ENCODE results near the gene ATF4. TPM values are rescaled to one million over a fixed set of nuclear protein-coding genes. Genes with fewer than 3 reads are reported as not detected.

Gene ATF4
- total and polyA plus RNA-seq, 2 donors (not counting 3 experiments of a cell fraction or from before 2014, with no cell fraction given) = 312 to 668 TPM

- no peaks in the 10 kb centered on the region for H3K27me3 ChIP-seq (ENCODE audit: control insufficient read depth in 2 of 2, insufficient read depth in 2 of 2, low read length in 2 of 2)
- no peaks in the 10 kb centered on the region for H3K9me1 ChIP-seq (replicated peaks; ENCODE audit: control insufficient read depth, extremely low read depth, insufficient read depth, low read length)
- H4K20me1 ChIP-seq (replicated peaks; ENCODE audit: control insufficient read depth, extremely low read depth, insufficient read depth, low read length) = no peaks in the 10 kb centered on the region
- no peak for TF ChIP-seq GATA2 (IDR thresholded peaks at IDR 0.05; ENCODE audit: insufficient read depth, insufficient read length, low read depth, low read length)
- no TSS peak for BruUV-seq (replicated peaks)
- no peak overlapping the region for H3K4me3 ChIP-seq (replicated peaks in 1 of 3; ENCODE audit: insufficient read depth in 1 of 3, low read depth in 1 of 3, low read length in 3 of 3)
- DNase-seq (ENCODE audit: low read depth, low spot score) = no peak
- dilution Hi-C loops (cut with MboI; ENCODE audit: extremely low pct_ligation_motif_present, low sequenced_read_pairs) (no loop called here), intact Hi-C loops (cut with micrococcal nuclease) (loop anchor here (5.0 kb wide), 1 partner anchor 118 kb away; the partner anchor contains the start of gene TAB1)
- H2AFZ ChIP-seq (ENCODE audit: low read depth, low read length) = no peak overlapping the region
- H3K79me2 ChIP-seq (ENCODE audit: control insufficient read depth, insufficient read depth, low read length) = peaks cover 13% of the 10 kb centered on the region
- peaks cover 8% of the 10 kb centered on the region for H3K4me1 ChIP-seq (ENCODE audit: control insufficient read depth, extremely low read depth, insufficient read depth, low read length)
- H3K27ac ChIP-seq (ENCODE audit: insufficient read depth, low read depth, low read length) = no peak overlapping the region
- CTCF ChIA-PET = interaction anchor here (0.7 to 5.6 kb wide), 17 partner anchors 9 to 522 kb away, joined by 3 to 58 read pairs (median 9); partner anchors contain the start of genes MIEF1 and TAB1
- FAIRE-seq = no peak
- no peaks in the 10 kb centered on the region for H3K9me3 ChIP-seq (replicated peaks; ENCODE audit: control insufficient read depth, insufficient read depth, low read length)
- H3K4me2 ChIP-seq (ENCODE audit: insufficient read depth, low read length) = no peak overlapping the region
- no peak overlapping the region for H3K9ac ChIP-seq (replicated peaks; ENCODE audit: extremely low read depth, insufficient read depth, low read length)
- POLR2A ChIA-PET = interaction anchor here (1.6 kb wide), 1 partner anchor 13 kb away, joined by 5 read pairs; the partner anchor contains the start of gene MIEF1
- peaks cover 25 to 28% of the 10 kb centered on the region in 2 experiments for H3K36me3 ChIP-seq (ENCODE audit: control insufficient read depth in 2 of 2, extremely low read depth in 1 of 2, insufficient read depth in 2 of 2, low read length in 2 of 2)
Measured at GRCh38 chr22:39515266-39516050, 4.9 kb upstream of the ATF4 start.

- Histone ChIP-seq H3K27ac (ENCODE audit: insufficient read depth, low read depth, low read length) (no peak overlapping the region), H3K27me3 (ENCODE audit: control insufficient read depth in 2 of 2, insufficient read depth in 2 of 2, low read length in 2 of 2) (no peaks in the 10 kb centered on the region), H3K4me1 (ENCODE audit: control insufficient read depth, extremely low read depth, insufficient read depth, low read length) (peaks cover 9% of the 10 kb centered on the region), H3K9ac (replicated peaks; ENCODE audit: extremely low read depth, insufficient read depth, low read length) (no peak overlapping the region), H3K4me3 (replicated peaks in 1 of 3; ENCODE audit: insufficient read depth in 1 of 3, low read depth in 1 of 3, low read length in 3 of 3) (no peak overlapping the region), H3K36me3 (ENCODE audit: control insufficient read depth in 2 of 2, extremely low read depth in 1 of 2, insufficient read depth in 2 of 2, low read length in 2 of 2) (peaks cover 19 to 30% of the 10 kb centered on the region in 2 experiments), H2AFZ (ENCODE audit: low read depth, low read length) (no peak overlapping the region), H4K20me1 (replicated peaks; ENCODE audit: control insufficient read depth, extremely low read depth, insufficient read depth, low read length) (no peaks in the 10 kb centered on the region), H3K4me2 (ENCODE audit: insufficient read depth, low read length) (no peak overlapping the region), H3K9me1 (replicated peaks; ENCODE audit: control insufficient read depth, extremely low read depth, insufficient read depth, low read length) (no peaks in the 10 kb centered on the region), H3K9me3 (replicated peaks; ENCODE audit: control insufficient read depth, insufficient read depth, low read length) (no peaks in the 10 kb centered on the region), H3K79me2 (ENCODE audit: control insufficient read depth, insufficient read depth, low read length) (peaks cover 32% of the 10 kb centered on the region)
- DNase-seq (ENCODE audit: low read depth, low spot score) = no peak
- no TSS peak for BruUV-seq (replicated peaks)
- TF ChIP-seq FOS (IDR thresholded peaks at IDR 0.05; ENCODE audit: borderline replicate concordance, insufficient read depth, low read length) (no peak), POLR2A (IDR thresholded peaks at IDR 0.05; ENCODE audit: low read depth, low read length) (no peak), JUN (IDR thresholded peaks at IDR 0.05; ENCODE audit: borderline replicate concordance, insufficient read depth, insufficient read length, low read depth) (no peak), GATA2 (IDR thresholded peaks at IDR 0.05; ENCODE audit: insufficient read depth, insufficient read length, low read depth, low read length) (no peak), EZH2 (IDR thresholded peaks at IDR 0.05; ENCODE audit: borderline replicate concordance, low read depth, low read length, severe bottlenecking) (no peak), POLR2AphosphoS5 (IDR thresholded peaks at IDR 0.05; ENCODE audit: insufficient read depth, low read depth, low read length) (no peak)
- TF ChIP-seq, protein P1, sequence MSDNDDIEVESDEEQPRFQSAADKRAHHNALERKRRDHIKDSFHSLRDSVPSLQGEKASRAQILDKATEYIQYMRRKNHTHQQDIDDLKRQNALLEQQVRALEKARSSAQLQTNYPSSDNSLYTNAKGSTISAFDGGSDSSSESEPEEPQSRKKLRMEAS (IDR thresholded peaks at IDR 0.05; ENCODE audit: insufficient read depth, insufficient read length) = no peak
- ChIA-PET POLR2A (interaction anchor here (1.6 kb wide), 1 partner anchor 15 kb away, joined by 5 read pairs; the partner anchor contains the start of gene MIEF1), CTCF (interaction anchor here (0.8 to 5.6 kb wide), 5 partner anchors 12 to 23 kb away, joined by 4 to 58 read pairs (median 16); partner anchors contain the start of gene MIEF1)
- no peak for FAIRE-seq
- dilution Hi-C loops (cut with MboI; ENCODE audit: extremely low pct_ligation_motif_present, low sequenced_read_pairs) = no loop called here
- intact Hi-C loops (cut with micrococcal nuclease) = loop anchor here (5.0 kb wide), 1 partner anchor 120 kb away; the partner anchor contains the start of gene TAB1
Measured at GRCh38 chr22:39517470-39517869, 2.9 kb upstream of the ATF4 start.
